Dedifferentiated amniotic fluid mesenchymal stem cell (primary cell): Measurements from ENCODE around the gene DAGLA.
A peak's percentile ranks its signal among the peaks of the same experiment; 100 is the strongest.

Source experiments
- DNase-seq: peaks from one replicate; pipeline ENCODE4 v3.0.0-alpha.2; 2016; ENCODE audit errors: extremely low spot score

DAGLA gene

DNA sequence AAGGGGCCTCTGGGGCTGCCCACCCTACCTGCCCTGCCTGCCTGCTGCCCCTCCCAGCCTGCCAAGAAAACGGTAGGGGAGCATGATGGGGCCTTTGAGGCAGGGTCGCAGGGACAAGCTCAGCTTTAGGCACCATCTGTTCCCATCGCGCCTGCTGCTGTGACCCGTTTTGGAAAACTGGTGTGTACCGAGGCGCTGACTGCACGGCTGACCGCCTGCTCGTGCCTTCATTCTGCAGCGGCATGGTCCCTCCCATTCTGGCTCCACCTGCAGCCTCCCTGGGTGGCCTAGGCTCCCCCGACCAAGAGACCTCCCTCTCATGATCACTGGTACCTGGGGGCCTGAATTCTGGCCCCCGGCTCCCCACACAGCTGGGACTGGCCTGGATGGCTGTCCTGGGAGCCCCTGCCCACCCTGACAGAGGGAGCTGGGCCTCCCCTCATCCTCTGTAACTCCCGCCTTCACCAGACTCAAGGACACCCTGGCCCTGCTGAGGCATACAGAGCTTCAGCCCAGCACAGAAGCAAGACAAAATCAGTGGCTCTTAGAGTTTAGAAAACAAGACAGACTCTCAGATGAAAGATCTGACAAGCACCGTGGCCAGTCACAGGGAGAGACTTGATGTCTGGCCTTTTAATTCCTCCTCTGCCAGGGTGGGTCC, 65.7 kb downstream of the DAGLA start:
- no peak for DNase-seq

DNA sequence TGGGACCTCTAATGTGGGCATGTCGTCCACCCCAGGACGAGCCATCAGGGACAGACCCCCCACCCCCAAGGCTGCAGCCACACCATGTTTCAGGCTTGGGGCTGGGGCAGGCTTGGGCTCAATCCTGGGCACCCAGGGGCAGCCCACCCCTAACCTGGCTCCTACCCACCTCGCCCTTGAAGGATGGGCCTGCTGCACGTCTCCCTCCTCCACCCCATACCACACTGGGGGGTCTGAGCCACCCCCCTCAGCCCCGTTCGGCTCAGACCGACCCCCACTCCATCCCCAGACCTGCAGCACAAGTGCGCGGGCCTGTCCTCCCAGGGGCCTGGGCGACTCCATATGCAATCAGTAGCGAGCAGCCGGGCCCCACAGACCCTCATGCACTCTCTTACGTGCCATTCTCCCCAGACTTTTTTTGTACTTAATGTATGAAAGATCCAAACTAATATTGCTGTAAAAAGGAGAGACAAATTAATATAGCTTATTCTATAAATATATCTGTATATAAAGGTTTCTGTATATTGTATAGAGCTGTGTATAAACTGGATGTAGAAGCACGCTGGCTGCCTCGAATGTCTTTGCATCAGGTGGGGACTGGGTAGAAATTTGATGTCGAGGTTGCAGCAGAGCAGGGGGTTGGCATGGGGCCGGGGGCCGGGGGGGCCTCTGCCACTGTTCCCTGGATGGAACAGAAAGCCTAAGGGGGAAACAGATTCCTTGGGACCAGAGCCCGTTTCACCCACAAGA, 66.4 kb downstream of the DAGLA start:
- no peak for DNase-seq

DNA sequence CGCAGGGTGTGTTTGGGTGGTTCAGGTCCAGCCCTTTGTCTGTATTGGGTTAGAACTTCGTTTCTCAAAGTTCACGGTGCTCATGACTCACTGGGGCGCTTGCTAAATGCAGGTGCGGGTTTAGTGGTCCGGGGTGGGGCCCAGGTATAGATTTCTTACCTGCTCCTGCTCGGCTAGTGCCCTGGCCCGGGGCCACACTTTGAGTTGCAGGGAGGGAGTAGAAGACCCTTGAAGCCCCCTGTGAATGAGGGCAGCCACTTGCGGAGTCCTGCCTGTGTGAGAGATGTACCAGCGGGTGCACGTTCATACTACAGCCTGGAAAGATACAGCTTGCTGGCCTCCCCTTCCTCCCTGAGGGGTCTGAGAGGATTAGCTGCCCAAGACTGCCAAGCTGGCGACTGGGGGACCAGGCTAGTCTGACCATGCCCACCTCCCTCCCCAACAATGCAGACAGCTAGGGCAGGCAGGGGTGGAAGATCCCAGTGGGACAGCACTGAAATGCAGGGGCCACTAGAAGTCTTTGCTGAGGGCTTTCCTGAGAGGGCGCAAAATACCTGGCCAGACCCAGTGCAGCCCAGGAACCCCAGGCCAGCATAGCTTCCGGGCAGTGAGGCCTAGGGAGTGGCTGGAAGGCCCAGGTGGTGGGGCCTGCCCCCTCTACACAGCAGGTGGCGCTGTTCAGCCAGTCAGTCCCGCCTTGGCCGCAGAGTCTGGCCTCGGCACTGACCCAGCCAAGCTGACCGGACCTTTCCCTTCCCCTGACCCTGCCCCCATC, 67.2 kb downstream of the DAGLA start:
- no peak for DNase-seq

DNA sequence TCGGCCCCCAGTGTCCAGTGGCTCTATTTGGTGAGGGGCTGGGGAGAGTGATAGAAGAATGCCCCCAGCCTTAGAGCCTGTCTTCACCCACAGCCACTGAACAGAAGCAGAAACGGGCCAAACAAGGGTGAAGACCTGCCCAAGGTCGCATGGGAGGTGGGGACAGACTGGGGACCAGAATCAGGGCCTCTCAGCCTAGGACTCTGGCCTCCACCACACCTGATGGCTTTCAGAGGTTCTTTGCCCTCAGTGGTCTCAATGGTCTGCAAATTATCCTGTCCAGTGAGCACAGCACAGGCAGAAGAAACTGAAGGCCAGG, 67.7 kb downstream of the DAGLA start:
- DNase-seq, result no peak

DNA sequence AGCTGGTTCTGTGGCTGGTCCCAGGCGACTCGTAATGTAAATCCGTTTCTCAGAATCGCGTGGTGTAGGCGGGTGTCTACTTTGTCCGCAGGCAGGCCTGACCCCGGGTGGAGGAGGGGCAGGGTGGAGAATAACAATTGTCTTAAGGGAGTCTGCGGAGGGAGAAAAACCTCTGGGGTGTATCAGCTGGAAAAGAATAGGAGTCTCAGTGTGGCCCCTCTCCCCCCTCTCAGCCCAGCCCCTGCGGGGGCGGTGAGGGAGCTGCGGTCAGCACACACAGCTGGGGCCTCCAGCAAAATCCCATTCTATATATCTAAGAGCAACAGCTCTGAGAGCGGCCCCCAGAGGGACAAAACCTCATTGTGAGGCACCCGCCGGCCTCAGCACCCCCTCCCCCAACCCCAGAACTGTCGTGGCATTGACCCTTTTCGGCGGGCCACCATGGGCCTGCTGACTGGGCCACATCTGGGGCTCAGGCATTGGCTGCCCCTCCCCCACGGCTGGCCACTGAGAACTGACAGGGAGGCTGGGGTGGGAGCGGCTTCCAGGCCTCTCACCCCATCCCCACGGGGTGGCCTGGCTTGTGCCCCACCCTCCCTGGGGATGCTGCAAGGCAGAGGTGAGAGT, 69.5 kb downstream of the DAGLA start:
- DNase-seq, result no peak

DNA sequence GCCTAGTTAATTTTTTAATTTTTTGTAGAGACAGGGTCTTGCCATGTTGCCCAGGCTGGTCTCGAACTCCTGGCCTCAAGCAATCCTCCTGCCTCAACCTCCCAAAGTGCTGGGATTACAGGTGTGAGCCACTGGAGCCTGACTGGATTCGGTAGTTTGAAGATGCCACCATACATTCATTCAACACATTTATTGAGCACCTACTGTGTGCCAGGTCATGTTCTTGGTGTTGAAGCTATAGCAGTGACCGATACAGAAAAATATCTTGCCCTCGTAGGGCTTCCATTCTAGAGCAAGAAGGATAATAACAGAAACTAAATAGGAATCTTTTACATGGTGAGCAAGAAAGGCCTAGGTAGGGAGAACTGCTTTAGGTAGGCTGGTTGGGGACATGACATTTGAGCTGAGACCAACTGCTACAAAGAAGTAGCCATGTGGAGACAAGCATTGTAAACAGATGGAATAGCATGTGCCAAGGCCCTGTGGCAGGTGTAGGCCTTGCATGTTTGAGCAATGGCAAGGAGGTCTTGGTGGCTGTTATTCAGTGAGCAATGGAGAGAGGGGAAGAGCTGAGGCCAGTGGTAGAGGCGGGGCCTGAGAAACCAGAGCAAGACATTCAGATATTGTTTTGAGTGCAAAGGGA, 70.6 kb downstream of the DAGLA start:
- no peak for DNase-seq

DNA sequence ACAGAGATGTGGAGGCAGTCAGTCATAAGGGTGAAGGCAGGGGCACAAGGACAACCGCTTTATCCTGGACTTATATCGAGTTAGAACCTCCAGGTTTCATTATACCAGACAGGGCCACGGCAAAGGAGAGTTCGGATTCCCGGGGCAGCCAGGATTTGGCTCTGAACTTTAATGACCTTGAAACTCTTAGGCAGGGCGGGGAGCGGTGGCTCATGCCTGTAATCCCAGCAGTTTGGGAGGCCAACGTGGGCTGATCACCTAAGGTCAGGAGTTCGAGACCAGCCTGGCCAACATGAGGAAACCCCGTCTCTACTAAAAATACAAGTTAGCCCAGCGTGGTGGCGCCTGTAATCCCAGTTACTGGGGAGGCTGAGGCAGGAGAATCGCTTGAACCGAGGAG, 71.2 kb downstream of the DAGLA start:
- DNase-seq, result no peak

DNA sequence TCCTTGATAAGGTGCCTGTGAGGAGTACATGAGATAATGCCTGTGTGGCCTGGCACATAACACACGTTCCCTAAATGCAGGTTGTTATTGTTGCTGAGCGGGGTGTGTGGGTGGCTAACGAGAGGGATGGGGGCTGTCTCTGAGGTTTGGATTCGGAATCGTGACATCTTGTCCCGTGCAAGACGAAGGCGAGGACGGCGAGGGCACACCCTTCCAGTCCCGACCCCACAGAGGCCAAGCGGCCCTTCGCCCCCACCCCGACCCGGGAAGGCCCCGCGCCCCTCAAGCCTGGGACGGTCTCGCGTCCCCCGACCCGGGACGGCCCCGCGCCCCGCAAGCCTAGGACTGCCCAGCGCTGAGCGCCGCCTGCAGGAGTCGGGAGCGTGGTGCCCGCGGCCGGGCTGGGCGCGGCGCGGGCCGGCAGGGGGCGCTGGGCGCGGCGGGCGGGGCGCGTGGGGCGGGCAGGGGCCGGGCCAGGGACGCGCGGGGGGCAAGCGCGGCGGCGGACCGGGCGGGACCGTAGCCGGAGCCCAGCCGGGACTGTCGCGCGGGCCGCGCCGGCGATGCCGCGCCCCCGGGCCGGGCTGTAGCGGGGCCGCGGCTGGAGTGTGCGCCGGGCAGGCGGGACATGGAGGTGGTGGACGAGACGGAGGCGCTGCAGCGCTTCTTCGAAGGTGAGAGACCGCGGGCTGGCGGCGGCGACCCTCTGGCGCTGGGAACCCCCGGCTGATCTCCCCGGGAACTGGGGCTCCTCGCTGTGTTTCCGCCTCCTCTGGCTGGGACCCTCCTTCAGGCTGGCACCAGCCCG, 72.1 kb downstream of the DAGLA start, which contains the start of gene MYRF:
TSS of gene MYRF (plus strand) at position 520 of the 808 bp plus-strand sequence. CDS start at position 629, 109 bp downstream.
- peak; percentile 15 for DNase-seq

DNA sequence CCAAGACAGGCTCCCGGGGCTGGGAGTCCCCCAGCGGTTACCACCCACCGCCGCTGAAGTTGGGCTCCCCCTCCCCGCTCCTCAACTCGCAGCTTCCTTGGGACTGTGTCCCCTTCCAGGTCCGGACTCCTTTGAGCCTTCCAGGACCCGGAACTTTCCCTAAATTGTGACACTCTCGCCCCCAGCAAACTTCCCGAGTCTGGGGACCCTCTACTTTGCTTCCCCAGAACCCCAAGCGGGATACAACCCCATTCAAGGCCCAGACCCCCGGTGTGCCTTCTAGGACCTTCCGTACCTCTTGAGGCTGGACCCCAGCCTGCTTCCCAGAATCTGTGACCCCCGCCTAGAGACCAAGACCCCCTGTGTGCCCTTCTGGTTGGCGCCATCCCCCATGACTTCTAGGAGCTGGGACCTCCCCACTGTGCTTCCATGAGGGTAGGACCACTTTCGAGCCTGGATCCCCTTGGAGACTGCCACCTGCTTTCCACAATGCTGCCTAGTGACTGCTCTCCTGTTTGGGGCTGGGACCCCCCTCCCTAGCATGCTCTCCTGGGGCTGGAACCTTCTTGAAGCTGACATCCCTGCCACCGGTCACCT, 72.8 kb downstream of the DAGLA start:
- DNase-seq, result no peak

DNA sequence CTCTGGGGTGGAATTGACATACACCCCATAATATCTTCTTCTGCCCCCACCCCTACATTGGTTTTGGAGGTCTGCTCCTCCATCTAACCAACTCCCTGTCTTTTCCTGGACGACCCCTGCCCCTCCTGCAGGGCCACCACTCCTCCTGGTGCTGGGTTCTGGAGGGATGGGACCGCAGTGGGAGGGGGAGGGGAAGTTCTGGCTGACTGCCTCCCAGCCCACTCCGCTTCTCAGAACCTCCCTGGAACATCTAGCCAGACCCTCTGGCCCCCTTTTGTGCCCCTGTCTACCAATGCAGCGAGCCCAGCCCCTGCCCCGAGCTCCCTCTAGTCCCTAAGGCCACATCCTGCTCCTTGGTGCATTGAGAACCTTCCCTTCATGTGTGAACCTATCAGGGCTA, 73.5 kb downstream of the DAGLA start:
- no peak for DNase-seq

DNA sequence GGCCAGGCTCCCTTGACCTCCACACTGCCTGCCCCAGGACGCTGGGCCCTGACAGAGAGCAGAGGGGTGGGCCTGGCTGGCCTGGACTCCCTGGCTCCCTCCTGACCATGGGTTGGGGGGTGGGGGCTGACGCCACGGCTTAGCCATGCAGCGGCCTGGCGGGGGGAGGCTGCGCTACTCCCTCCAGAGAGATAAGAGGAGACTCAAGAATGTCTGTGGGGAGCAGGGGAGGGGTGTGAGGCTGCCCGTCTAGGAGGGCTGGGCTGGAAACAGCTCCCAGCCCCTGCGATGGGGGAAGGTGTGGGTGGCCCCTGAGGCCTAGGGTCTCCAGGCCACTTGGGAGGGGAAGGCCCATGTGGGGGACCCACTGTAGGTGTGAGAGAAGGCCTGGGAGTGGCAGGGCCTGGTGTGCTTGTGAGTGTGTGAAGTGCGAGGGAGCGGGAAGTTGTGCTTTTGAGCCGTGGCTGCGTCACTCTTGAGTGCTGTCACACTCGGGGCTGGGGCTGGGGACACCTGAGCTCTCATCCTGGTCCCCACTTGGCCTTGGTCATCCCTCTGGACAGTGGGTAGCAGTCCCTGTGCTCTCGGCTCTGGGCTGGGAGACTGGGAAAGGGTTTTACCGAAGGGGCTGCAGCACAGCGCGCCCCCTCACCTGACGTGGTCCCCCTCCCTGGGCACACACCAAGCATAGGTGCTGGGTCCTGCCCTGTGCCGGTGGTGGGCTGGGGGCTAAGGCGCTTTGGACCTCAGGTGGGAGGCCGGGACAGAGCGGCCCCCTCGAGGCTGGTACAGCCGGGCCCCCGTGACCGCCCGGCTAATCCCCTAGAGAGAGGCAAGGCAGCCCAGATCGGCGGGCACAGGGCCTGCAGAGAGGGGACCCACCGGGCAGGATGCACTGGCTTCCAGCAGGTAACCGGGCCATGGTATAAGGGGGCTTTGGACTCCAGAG, 74.6 kb downstream of the DAGLA start:
- DNase-seq, result no peak

DNA sequence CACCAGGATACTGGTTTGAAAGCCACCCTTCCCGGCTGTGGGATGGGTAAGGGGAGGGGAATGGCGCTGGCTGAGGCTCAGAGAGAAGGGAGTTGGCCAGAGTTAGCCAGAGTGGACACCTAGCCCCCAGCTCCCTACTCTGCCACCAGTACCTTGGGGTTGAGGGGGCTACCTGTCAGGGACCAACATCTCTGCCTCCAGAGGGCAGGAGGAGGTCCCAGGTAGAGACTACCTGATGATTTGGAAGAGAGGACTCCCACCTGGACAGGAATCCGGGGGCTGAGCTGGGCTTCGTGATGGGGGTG, 75.9 kb downstream of the DAGLA start:
- DNase-seq, result no peak

DNA sequence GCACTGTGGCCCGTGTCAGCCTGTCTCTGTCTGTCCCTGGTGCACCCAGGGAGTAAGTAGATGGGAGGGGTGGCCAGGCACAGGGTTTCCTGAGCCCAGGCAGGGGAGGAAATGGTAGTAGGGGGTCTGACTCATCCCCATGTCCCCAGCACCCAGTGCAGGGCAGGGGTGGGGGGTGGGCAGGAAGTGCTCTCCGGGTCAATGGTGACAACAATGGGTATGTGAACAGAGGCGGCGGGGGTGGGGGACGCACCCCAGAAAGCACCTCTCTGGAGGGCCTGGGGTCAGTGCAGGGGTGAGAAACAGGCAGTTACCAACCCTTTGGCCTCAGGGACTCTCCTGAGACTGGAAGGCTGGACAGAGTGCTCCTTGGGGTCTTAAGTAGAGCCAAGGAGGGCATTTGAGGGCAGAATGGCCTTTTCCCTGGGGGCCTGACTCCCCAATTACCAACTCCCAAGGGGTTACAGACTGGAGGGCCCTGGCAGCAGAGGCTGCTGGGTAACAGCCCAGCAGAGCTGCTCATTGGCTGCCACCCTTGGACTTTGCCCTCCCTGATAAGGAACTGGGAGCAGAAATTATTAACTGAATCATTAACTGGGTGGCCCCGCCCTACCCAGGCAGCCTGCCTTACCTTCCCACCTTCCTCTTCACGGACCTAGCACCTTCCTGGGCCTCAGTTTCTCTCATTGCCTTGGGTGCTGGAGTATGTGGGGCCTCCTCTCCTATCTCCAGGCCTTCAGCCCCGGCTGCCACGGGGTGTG, 76.4 kb downstream of the DAGLA start:
- no peak for DNase-seq

DNA sequence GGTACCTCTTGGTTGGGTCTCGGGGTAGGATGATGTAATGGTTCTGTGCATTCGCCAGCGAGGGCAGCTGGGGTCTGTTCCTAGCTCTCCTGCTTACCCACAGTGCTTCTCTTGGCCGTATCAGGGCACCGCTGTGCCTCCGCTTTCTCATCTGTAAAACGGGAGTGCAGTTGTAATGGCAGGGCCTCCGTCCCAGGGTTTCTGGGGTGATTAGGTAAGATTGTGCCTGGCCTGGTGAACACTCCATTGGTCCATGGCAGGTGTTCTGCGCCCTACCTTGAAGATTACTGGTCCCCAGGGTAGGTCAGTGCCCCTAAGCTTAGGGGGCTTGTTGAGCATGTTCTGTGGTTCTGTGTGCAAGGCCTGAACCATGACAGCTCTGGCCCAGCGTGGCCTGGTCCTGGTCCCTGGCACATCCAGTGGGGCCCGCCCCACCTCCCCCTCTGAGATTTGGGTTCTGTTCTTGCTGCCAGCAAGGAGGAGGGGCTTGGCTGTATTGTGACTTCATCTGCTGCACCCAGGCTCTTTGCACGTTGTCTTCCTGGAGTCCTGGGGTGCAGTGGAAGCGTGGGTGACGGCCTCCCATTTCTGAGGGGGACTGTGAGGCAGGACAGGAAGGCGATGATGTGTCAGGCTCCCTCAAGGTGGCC, 77.1 kb downstream of the DAGLA start:
- DNase-seq, result no peak

DNA sequence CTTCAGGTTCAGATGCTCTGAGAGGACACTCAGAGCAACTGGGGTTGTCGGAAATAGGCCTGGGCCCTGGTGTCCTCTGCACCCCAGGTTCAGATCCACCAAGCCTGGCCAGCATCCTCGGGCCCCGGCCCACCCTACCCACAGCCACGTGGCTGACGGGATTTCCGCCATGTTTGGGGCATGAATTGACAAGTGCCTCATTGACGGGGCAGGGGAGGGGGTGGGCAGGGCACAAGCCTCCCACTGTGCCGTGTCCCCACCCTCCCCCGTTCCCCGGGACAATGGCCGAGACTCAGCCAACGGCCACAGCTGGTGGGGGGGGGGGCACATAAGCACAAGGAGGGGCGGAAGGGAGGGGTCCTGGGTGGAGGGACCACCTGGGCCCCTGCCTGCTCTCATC, 80.8 kb downstream of the DAGLA start:
- no peak for DNase-seq

DNA sequence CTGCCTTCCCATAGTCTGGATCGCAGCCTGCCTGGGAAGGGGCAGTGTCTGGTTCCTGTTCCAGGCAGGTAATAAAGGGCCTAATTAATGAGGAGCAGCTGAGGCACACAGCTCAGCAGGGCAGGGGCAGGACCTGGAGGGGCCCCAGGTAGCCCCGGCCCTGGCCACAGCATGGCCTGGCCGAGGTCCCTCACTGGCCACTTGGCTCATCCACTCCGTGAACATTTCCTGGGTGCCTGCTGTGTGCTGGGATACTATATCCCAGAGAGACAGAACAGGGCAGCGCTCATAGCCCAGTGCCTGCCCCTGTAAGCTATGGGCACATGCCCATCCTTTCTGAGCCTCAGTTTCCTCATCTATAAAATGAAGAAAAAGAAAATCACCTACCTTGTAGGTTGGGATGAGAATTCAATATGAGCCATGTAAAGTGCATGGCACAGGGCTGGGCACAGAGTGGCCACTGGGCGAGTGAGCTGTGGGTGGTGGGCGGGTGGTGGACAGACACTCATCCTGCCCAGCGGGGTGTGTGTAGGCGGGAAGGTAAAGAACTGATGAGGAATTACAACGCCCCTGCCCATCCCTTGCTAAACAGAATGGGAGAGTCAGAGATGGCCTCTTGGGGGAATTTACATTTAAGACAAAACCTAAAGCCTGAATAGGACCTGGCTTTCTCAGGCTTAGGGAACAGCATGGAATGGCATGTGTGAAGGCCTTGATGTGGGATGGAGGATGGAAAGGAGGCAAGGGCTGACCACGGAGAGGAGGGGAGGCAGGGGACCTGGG, 81.4 kb downstream of the DAGLA start:
- DNase-seq, result no peak

DNA sequence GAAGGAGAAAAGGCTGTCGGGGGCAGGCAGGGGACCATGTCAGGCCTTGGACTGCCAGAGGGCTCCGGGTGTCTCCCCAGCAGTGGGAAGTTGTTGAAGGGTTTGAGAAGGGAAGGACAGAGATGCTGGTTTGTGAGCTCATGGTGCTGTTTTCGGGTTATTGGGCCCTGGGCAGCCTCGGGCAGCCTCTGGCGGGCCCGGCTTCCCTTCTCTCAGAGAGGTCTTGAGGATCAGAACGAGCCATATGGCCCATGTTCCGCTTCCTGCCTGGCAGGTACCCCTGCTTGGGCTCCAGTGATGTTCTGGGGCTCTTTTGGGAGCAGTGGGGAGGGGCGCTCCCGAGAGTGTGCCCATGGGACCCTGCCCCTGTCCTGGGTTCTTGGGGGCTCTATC, 82.0 kb downstream of the DAGLA start:
- DNase-seq, result no peak

DNA sequence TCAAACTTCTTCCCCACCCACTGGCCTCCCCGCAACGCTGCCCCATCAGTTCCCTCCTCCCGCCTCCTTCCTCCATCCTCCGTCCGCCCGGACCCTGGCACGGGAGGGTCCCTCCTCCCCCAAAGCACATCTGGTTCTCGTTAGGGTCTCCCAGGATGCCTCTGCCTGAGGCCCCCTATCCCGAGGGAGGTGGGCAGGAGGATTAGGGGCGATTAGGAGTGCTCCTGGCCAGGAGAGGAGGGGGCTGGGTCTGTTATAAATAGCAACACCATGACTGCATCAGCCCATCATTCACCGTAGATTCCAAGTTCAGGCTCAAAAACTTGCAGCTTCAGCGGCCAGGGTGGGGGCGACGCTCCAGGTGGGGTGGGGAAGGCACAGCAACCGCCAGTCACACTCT, 82.6 kb downstream of the DAGLA start:
- DNase-seq, result no peak
